HG03571 (cell line): Measurements from ENCODE around the gene FMNL1.
"Not testable (repeated sequence)": the region's sequence is repeated elsewhere in the genome, so short reads cannot be mapped to it uniquely, and the experiment has no call there.

Experiments used
- ATAC-seq: cut with Tn5 transposase; IDR thresholded peaks from one replicate; pipeline ENCODE4 v1.9.1; 2021; ENCODE audit not compliant: unreplicated experiment

The FMNL1 gene, protein sequence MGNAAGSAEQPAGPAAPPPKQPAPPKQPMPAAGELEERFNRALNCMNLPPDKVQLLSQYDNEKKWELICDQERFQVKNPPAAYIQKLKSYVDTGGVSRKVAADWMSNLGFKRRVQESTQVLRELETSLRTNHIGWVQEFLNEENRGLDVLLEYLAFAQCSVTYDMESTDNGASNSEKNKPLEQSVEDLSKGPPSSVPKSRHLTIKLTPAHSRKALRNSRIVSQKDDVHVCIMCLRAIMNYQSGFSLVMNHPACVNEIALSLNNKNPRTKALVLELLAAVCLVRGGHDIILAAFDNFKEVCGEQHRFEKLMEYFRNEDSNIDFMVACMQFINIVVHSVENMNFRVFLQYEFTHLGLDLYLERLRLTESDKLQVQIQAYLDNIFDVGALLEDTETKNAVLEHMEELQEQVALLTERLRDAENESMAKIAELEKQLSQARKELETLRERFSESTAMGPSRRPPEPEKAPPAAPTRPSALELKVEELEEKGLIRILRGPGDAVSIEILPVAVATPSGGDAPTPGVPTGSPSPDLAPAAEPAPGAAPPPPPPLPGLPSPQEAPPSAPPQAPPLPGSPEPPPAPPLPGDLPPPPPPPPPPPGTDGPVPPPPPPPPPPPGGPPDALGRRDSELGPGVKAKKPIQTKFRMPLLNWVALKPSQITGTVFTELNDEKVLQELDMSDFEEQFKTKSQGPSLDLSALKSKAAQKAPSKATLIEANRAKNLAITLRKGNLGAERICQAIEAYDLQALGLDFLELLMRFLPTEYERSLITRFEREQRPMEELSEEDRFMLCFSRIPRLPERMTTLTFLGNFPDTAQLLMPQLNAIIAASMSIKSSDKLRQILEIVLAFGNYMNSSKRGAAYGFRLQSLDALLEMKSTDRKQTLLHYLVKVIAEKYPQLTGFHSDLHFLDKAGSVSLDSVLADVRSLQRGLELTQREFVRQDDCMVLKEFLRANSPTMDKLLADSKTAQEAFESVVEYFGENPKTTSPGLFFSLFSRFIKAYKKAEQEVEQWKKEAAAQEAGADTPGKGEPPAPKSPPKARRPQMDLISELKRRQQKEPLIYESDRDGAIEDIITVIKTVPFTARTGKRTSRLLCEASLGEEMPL

DNA sequence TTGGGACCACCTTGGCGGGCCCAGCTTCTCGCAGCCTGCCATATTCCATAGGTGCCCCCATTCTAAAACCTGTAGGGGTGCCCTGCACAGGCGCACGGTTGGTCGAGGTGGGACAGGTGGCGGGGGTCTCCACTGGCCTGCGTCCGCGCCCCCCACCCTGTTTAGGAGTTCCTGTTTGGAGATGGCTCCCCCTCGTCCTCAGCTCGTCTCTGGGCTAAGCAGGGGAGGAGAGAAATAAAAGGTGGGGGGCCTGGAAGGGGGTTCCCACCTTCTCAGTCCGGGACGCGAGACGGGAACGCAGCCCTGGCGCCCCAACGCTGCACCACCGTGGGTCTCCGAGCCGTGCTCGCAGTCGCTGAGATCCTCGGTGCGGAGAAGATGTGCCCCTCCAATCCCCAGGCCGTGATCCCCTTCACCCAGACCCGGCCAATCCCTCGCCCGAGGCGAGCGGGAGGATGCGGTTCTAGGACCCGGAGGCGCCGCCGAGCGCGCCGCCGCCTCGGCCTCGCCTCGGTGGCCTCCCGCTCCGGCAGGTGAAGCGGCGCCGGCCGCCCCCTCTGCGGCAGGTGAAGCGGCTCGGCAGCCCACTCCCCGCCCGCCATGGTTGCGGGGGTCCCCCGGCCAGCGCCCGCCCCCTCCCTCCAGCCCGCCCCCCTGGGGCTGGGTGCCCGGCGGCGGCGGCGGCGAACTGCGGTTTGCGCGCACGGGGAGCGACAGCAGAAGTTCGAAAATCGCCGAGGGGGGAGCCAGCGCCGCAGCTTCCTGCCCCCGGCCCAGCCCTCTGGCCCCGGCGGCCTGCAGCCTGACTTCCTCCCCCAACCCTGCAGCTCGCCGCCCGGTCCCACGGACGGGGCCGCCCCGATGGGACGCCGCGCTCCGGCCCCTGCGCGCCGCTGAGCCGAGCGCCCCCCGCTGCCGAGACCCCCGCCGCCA lies at the start of gene FMNL1:
FMNL1 (plus strand) TSS at position 805 of the 933 bp plus-strand sequence. CDS start 240 bp downstream, outside the sequence.
- ATAC-seq = no peak

DNA sequence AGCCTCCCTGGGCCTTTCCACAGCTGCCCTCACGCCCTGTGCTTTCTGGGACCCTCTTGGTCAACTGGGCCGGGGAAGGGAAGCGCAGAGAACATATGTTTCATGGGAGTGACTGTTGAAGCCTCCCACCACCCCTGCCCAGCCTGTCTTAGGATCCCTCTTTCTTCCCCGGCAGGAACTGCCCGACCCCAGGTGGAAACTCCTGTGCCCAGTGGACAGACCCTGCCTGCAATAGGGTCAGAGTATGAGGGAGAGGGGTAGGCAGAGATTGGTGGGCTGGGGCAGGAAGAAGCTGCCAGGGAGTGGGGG lies 49.5 kb upstream of the FMNL1 start:
- no peak for ATAC-seq

DNA sequence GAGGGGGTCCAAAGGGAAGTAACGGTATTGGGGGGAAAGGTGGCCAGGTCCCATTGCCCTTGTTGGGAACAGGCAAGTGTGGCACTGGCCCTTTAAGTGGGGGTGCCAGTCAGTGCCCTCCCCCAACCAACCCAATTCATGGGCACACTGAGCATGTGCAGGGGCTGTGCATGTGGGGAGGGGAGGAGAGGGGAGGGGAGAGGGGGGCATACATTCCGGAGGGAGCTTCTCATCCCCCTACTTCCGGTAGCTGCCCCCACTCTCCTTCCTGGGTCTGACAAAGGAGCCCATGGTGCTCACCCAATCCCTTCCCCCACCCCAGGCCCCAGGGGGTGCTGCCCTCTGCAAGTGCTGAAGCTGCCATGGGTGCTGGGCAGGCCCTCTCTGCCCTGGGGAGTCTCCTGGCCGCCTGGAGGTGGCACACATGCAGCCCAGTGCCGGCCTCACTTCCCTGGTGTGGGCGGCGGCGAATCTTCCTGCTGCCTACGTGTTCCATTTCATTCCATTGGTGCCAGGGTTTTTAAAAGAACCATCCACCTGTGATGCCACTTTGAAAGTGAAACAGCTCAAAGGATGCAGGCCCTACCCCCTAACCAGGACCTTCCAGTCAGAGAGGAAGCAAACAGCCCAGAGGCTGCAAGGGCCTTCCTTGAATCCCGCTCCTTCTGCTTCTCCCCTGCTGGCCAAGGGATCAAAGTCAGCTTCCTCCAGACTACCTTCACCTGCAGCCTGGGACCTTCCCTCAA lies 49.0 kb upstream of the FMNL1 start:
- no peak for ATAC-seq

DNA sequence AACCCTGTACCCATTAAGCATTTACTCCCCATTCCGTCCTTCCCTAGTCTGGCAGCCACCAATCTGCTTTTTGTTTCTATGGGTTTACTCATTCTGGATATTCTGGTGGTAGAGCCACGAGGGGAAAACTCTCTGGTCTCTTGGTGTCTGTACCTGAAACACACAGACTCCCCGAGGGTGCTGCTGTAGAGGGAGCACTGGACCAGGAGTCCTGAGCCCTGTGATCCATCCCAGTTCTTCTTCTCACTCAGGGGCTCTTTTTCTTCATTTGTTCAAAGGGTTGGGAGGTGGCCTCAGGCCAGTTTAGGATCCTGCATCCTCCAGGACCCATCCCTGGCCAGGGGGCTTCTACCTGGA lies 45.9 kb upstream of the FMNL1 start:
- ATAC-seq = no peak

DNA sequence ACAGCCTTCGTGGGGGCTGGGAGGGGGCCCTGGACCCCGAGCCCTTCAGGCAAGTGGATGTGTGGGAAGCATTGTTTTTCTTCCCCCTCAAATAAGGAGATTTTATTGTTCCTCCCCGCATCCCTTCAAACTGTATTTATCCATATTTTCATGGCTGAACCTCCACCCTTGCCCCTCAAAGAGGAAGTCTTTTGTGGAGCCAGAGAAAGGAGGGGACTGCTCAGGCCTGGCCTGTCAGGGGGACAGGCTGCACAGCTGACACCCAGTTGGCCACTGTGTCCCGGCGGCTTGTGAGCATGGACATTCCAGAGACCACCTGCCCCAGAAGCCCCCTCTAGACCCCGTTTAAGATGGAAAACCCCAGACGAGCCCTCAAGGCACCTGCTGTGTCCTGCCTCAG lies 44.1 kb upstream of the FMNL1 start:
- no peak for ATAC-seq

DNA sequence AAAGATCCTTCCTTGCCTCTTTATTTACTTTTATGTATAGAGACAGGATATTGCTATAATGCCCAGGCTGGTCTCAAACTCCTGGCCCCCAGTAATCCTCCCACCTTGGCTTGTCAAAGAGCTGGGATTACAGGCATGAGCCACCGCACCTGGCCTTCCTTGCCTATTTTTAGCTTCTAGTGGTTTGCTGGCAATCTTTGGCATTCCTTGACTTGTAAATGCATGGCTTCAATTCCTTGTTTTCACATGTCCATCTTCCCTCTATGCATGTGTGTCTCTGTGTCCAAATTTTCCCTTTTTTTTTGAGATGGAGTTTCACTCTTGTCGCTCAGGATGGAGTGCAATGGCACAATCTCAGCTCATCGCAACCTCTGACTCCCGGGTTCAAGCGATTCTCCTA lies 37.5 kb upstream of the FMNL1 start:
- ATAC-seq = no peak

DNA sequence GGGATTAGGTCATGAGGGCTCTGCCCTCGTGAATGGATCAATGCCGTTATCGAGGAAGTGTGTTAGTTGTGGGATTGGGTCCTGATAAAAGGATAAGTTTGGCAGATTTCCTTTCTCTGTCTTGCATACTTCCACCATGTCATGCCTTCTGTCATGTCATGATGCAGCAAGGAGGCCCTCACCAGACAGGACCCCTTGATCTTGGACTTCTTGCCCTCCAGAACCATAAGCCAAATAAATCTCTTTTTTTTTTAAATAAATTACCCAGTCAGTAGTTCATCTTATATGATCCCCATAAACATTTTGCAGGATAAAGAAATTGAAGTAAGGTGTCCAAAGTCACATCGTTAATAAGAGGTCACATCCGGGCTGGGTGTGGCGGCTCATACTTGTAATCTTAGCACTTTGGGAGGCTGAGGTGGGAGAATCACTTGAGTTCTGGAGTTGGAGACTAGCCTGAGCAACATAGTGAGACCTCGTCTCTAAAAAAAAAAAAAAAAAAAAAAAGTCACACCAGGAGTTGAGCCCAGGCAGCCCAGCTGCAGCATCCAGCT lies 34.8 kb upstream of the FMNL1 start:
- ATAC-seq = no peak

DNA sequence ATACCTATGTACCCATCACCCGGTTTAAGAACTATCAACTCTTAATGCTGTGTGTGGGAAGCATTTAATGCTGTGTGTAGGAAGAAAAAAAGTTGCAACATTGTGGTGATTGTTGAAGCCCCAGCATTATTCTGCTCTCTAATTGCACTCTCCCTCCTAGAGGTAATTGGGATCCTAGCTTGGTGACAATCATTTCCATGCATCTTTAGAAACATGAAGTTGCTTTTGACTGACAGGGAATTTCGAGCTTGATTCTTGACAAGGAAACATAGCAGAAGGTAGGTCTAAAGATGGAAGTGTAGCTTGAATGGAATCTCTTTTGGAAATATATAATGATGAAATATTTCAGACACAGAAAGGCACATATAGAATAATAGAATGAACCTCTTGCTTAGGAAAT lies 32.7 kb upstream of the FMNL1 start:
- ATAC-seq = no peak

DNA sequence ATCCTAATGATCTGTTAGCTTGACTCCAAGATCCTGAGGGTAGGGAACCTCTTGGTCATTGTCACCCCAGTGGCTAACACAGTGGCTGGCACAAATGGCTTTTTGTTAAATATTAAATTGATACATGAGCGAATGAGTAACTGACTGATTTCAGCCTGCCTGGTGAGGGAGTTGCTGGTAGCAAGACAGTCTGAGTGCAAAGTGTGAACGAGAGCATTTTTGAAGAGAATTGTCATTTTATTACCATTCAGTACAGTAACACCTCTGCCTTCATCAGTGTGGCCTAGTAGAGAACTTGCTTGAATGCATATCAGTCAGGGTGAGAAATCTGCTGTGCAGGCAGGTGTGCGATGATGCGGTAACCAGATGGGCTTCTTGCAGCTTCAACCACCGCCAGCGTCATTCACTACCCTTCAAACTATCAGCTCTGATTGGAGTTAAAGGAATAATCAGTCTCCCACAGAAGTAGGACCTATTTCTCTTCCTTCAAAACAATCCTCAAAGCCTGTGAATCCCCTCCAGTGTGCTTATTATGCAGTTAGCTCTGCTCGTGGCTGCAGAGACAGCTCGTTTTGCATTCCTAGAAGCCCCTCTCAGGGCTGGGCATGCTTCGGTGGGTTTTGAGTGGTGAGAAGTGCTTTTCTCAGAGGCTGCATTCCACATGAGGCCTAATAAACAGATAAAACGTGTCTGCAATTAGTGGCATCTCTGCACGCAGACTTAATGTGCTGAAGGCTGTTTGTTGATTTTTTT lies 31.0 kb upstream of the FMNL1 start:
- no peak for ATAC-seq

DNA sequence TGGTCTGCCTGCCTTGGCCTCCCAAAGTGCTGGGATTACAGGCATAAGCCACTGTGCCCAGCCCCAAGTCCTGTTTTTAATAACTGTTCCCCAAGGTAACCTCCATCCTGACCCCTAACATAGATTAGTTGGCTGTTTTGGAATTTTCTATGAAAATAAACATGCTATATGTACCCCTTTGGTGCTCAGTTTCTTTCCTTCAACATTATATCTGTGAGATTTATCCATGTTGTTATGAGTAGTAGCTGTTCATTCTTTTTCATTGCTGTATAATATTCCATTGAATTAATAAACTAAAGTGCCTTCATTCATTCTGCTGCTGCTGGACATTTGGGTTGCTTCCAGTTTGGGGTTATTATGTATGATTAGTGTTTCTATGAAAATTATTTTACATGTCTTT lies 26.3 kb upstream of the FMNL1 start:
- no peak for ATAC-seq

DNA sequence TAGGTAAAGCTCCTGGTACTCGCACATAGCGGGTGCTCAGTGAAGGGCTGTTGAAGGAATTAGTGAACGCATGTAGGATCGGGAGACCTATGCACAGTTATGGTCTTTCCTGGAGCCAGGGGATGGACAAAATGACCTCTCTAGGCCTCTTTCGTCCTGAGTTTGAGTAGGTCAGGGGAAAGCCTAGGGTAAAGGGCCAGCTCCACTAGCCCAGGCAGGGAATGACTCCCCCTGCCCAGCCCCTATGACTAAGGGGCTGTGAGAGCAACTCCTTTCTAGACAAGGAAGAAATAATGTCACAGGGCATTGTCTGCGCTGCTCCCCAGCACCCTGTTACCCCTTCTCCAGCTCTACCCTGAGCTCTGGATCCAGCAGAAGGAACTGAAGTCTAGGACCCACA lies 24.6 kb upstream of the FMNL1 start:
- ATAC-seq = no peak

DNA sequence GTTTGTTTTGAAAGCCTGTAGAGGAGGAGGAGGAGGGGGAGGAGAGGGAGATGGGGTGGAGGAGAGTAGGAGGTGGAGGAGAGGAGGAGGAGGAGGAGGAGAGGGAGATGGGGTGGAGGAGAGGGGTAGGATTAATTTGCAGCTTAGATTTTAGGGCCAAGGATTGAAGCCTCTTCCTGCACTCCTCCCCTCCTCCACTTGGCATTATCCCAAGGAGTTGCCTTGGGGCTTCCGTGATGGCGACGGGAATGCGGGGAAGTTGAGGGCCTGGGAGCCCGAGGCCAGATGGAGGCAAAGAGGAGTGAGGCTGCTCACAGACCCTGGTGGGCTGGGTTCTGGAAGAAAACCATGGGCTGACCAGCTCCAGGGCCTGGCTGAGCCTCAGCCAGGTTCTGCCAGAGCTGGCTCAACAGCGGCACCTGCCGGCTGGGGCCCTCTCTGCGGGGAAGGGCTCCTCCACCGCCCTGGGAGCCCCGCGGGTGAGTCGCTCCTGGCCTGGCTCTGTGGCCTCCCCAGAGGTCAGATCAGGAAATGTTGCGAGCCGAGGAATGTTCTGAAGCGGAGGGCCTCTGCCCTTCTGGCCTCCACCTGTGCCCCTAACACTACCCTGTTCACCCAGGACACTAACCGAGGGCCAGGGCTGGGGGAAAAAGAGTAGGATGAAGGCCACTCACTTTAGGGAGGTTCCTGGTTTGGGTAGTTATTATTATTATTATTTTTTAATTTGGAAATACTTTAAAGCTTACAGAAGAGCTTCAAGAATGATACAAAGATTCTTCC lies 23.9 kb upstream of the FMNL1 start:
- ATAC-seq = peak; percentile 74

DNA sequence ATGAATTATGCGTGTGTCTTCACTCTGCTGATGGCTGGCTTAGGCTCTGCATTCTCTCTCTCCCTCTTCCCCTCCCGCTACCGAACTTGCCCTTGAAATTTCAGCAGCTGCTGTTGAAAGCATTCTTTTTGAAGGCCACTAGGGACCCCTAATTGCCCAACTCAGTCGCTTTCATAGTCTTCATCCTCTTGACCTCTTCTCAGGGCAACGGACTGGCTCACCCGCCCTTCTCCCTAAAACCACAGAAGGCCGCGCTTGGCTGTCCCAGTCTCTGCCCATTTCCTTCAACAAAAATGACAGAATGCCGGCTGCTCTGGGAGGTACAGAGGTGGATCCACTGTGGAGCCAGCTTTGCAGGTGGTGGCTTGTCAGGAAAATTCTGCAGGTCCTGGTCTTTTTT lies 21.0 kb upstream of the FMNL1 start:
- ATAC-seq = no peak

DNA sequence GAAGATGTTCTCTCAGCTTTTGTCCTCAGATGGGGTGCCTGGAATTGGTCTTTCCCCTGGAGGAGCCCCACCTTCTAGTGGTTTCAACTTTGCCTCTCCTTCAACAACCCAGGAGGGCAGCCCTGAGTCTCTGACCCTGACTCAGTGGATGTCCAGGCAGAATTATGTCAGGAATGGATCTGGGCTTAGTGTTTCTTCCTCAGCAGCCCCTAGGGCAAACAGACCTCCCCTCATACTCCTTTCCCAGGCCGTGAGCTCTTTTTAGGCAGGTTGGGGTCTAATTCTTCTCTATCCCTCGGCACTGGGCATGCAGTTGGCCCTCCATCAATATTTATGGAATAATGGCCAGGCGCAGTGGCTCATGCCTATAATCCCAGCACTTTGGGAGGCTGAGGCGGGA lies 20.2 kb upstream of the FMNL1 start:
- no peak for ATAC-seq

DNA sequence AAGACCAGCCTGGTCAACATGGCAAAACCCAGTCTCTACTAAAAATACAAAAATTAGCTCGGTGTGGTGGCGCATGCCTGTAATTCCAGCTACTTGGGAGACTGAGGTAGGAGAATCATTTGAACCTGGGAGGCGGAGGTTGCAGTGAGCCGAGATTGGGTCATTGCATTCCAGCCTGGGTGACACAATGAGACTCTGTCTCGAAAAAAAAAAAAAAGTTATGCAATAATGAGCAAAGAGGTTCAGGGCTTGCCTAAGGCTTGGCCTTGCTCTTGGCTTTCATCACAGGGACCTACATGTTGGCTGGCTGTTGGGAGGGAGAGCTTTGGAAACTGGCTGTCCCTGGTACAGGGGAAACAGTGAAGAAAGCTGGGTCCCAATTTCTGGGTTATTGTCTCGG lies 19.8 kb upstream of the FMNL1 start:
- ATAC-seq = not testable (repeated sequence)

DNA sequence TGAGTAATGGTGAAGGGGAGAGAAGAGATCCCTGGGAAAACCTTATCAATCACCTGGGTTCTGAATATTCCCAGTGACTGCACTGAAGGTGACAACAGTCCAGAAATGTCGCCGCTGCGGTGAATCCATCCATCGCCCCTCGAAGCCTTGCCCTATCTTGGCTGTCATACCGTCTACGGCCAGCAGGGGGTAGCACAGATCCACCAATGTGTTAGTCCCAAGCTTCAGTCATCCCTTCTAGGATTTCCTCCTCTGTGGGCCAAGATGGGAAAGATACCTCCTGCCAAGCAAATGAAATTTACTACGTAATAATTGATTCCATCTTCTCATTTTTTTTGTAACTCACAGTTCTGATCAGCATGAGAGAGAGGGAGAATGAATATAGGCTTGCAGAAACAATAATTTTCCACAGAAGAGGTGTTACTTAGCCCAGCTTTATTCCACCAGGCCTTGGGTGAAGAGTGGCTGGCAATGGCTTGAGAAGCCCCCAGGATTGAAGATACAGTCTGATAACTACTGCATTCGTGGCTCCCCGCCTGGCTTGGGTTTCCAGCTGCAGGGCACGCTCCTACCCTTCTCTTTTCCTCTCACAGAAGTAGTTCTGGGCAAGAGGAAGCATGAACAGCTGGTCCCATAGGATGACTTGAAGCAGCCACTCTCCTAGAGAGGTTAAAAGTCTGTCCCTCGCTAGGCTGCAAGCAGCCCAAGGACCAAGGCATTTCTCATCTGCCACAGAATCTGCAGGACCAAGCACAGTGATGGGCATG lies 2.6 kb upstream of the FMNL1 start:
- no peak for ATAC-seq

DNA sequence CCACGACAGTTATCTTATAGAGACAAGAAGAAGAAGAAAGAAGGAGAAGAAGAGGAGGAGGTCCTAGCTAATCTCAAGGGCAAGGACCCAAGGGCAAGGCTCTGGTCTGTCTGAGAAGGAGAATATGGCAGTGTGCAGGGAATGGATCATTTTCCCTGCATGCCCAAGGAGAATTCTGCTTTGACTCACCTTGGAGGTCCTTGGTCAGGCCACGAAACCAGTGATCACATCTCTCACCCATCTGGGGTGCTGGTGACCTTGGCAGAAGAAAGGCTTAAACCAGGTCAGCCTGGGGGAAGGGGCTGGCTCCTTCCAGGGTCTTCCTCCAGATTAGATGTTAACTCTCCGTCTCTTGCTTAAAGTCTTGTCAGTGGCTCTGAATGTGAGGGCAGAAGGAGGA lies 1.6 kb upstream of the FMNL1 start:
- ATAC-seq = no peak

DNA sequence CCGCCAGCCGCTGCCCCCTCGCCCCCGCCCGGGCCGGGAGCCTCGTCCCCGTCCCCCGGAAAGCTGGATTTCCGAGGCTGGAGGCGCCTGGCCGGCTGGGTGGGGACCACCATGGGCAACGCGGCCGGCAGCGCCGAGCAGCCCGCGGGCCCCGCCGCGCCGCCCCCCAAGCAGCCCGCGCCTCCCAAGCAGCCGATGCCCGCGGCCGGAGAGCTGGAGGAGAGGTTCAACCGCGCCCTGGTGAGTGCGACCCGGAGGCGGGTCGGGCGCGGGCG lies 266 bp downstream of the FMNL1 start:
- ATAC-seq = no peak
